ENCODE measurements around the gene ADARB2.

DNA sequence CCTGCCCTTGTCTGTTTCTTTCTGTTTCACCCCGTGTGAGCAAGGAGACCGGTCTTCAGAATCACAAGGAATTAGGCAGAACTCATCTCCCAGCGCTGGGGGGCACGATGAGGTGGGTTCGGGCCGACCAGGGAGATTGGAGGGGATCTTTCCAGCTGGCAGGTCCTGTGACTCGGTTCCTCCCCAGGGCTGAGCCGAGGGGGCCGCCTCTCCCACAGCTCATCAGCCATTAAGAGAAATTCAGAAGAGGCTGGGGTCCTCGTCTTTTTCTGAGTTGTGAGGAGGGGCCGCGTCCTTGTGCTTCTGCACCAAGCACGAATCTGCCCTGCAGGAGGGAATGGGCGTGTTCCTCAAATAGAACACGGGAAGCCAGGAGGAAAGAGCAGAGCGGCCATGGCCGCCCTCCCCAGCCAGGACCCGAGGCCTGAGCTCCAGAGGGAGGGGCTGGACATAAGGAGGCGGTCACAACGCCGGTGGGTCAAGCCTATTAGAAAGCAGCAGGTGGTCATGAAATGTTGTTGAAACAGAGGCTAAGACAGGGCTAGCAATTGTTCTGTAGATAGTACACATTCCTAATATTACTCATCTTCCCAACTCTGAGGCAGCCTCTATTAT, 125.3 kb downstream of the ADARB2 start:
- TF ChIP-seq, protein P1, sequence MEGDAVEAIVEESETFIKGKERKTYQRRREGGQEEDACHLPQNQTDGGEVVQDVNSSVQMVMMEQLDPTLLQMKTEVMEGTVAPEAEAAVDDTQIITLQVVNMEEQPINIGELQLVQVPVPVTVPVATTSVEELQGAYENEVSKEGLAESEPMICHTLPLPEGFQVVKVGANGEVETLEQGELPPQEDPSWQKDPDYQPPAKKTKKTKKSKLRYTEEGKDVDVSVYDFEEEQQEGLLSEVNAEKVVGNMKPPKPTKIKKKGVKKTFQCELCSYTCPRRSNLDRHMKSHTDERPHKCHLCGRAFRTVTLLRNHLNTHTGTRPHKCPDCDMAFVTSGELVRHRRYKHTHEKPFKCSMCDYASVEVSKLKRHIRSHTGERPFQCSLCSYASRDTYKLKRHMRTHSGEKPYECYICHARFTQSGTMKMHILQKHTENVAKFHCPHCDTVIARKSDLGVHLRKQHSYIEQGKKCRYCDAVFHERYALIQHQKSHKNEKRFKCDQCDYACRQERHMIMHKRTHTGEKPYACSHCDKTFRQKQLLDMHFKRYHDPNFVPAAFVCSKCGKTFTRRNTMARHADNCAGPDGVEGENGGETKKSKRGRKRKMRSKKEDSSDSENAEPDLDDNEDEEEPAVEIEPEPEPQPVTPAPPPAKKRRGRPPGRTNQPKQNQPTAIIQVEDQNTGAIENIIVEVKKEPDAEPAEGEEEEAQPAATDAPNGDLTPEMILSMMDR (IDR thresholded peaks at IDR 0.05), result no peak
- TF ChIP-seq POLR2A (IDR thresholded peaks at IDR 0.05) (no peak), POLR2AphosphoS5 (IDR thresholded peaks at IDR 0.05) (no peak)

Measured in suprapubic skin (tissue), 4 donors.